Epithelial cell of esophagus (primary cell): ENCODE results near the gene TRNP1.

ENCODE experiments used
- DNase-seq: peaks from one replicate; pipeline ENCODE4 v3.0.0; 2010; ENCODE audit warnings: low read depth
- H3K4me3 ChIP-seq: 2 replicates; pipeline ENCODE4 v1.5.1; 2011; ENCODE audit warnings: mild to moderate bottlenecking, low read length, control low read depth
- TF ChIP-seq, protein P1 (sequence below): IDR thresholded peaks from 2 replicates; pipeline ENCODE4 v1.5.1; 2011; ENCODE audit warnings: low read depth, mild to moderate bottlenecking, low read length, control low read depth, inconsistent platforms; ENCODE audit not compliant: insufficient read depth; ENCODE audit errors: missing control alignments

TRNP1 gene

DNA sequence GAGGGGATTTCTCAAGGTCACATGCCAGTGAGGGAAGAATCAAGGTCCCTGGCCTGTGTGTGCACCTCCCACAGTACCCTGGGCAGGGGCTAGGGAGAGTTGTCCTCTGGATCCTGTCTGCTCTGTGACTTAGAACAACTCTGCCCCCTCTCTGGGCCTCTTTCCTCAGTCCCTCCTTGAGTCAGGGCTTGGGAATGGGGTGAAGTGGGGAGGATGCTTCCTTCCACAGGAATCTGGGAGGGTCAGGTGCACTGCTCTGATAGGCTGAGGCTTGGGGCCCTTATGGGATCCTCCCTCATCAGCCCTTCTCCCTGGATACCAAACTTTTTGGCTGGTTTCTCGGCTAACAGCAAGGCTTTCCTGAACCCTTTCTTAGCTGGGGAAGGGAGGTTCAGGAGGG is 2.5 kb downstream of the TRNP1 start:
- TF ChIP-seq, protein P1, sequence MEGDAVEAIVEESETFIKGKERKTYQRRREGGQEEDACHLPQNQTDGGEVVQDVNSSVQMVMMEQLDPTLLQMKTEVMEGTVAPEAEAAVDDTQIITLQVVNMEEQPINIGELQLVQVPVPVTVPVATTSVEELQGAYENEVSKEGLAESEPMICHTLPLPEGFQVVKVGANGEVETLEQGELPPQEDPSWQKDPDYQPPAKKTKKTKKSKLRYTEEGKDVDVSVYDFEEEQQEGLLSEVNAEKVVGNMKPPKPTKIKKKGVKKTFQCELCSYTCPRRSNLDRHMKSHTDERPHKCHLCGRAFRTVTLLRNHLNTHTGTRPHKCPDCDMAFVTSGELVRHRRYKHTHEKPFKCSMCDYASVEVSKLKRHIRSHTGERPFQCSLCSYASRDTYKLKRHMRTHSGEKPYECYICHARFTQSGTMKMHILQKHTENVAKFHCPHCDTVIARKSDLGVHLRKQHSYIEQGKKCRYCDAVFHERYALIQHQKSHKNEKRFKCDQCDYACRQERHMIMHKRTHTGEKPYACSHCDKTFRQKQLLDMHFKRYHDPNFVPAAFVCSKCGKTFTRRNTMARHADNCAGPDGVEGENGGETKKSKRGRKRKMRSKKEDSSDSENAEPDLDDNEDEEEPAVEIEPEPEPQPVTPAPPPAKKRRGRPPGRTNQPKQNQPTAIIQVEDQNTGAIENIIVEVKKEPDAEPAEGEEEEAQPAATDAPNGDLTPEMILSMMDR: no peak
- peak overlapping the region; percentile 74 for H3K4me3 ChIP-seq
- peak; percentile 78 for DNase-seq

DNA sequence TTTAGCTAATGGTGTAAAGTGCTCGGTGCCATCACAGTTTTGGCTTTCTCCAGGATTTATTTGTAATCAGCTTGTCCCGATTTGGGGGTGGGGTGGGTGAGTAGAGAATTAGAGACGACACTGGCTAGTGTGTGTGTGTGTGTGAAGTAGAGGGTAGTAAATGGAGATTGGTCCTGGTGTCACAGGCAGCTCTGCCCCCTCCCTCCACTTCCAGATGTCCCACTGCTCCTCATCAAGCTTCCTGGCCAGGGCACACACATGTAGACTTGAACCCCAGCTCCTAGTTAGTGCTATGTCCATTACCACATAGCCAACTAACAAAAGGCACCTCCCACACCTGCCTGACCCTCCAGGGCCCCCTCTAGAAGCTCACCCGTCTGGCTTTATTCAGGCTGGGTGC is 3.2 kb downstream of the TRNP1 start:
- no peak for DNase-seq
- TF ChIP-seq, protein P1: no peak
- H3K4me3 ChIP-seq: peak overlapping the region; percentile 74

DNA sequence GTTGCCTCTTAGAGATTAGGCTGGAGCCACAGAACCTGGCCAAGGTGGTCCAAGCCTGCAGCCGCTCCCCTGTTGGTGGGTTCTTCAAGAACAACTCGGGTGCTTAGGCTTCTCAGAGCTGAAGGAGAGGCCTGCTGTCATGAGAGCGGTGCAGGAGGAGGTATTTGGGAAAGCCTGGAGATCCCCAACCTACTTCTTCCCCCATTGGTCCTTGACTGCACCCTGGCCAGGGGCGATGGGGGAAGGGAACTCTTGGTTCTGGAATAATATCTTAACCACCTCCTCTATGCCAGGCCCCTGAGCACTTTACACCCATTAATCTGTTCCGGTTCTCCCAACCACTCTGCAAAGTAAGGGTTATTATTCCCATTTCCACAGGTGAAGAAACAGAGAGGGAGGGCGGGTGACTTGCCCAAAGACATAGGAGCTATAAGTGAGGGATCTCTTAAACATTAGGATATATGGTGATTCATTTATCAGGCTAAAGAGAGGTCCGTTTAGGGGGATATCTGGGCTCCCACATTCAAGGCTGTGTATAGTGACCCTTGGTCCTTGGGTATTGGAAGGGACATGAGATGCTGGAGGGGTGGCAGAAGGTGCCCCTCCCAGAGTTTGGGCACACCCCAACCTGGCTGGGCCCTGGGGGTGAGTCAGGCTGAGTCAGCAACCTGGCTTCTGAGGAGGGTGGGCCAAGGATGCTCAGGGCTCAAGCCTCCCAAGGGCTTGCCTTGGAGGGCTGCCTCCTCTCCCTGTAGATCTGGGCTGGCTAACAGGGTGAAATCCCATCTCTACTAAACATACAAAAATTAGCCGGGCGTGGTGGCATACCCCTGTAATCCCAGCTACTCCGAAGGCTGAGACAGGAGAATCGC is 5.2 kb downstream of the TRNP1 start:
- DNase-seq: peak; percentile 90
- TF ChIP-seq, protein P1: no peak
- H3K4me3 ChIP-seq: no peak overlapping the region

- H3K4me3 ChIP-seq: no peak overlapping the region
- peak; percentile 96 for DNase-seq
- TF ChIP-seq, protein P1: no peak
Measured at GRCh38 chr1:26999440-26999987, 6.0 kb downstream of the TRNP1 start.

- DNase-seq: no peak
- TF ChIP-seq, protein P1: no peak
- H3K4me3 ChIP-seq: no peak overlapping the region
Measured at GRCh38 chr1:27000090-27000816, 6.8 kb downstream of the TRNP1 start.

DNA sequence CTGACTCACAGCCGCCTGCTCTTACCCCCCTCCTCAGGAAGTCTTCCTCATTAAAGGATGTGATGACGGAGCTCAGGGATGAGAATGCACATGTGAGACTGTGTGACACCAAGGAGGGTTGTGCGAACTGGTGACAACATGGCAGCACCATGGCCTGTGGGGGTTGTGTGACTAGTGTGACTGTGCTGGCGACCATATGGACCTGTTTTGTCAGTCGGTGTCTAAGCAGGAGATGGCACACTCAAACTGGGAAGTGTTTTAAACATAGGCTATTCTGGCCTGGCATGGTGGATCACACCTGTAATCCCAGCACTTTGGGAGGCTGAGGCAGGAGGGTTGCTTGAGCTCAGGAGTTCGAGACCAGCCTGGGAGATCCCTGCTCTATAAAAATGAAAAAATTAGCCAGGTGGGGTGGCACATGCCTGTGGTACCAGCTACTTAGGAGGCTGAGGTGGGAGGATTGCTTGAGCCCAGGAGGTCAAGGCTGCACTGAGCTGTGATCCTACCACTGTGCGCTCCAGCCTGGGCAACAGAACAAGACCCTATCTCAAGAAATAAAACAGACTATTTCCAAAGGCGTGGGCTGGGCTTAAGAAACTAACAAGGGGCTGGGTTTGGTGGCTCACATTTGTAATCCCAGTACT is 7.4 kb downstream of the TRNP1 start:
- DNase-seq: peak; percentile 68
- no peak overlapping the region for H3K4me3 ChIP-seq
- TF ChIP-seq, protein P1: no peak
